IMR-90 (cell line): ENCODE results near the gene SLF2.

Experiments used
- CEBPB ChIP-seq: IDR thresholded peaks from 2 replicates; pipeline ENCODE4 v1.6.1; 2012; ENCODE audit warnings: low read depth, low read length, improper control_type of control experiment
- MAFK ChIP-seq: IDR thresholded peaks from 2 replicates; pipeline ENCODE4 v1.6.1; 2012; ENCODE audit warnings: low read depth, low read length, improper control_type of control experiment
- POLR2A ChIP-seq: IDR thresholded peaks from 2 replicates; pipeline ENCODE4 v1.6.1; 2012; ENCODE audit warnings: mild to moderate bottlenecking, low read depth, low read length
- TF ChIP-seq, protein P1 (sequence below): conservative IDR thresholded peaks from 2 replicates; pipeline ENCODE4 v1.5.1; 2012; ENCODE audit warnings: mild to moderate bottlenecking, low read depth, low read length, improper control_type of control experiment
- TF ChIP-seq, protein P2 (sequence below): fragments of 150-350 bp; IDR thresholded peaks from 2 replicates; pipeline ENCODE4 v1.6.1; 2016; ENCODE audit warnings: low read depth, mild to moderate bottlenecking, low read length, moderate library complexity, borderline replicate concordance
- TF ChIP-seq, protein P3 (sequence below): fragments of 150-350 bp; IDR thresholded peaks from 2 replicates; pipeline ENCODE4 v1.6.1; 2017; ENCODE audit warnings: mild to moderate bottlenecking, antibody characterized with exemption, low read length, low read depth

DNA sequence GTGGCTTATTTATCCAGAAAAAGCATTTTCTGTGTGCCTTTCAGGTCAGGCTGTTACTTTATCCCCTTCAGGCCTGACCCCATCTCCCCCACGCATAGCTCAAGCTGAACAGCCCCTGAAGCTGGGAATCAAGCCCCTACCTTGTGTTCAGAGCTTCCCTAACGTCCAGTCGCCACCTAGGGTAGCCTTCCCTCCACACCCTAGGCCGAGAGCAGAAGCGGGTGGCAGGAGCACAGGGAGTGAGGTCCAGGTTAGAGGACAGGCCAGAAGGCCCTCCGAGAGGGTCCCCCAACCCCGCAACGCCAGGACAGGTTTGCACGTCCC, 56.1 kb downstream of the SLF2 start:
- TF ChIP-seq, protein P1, sequence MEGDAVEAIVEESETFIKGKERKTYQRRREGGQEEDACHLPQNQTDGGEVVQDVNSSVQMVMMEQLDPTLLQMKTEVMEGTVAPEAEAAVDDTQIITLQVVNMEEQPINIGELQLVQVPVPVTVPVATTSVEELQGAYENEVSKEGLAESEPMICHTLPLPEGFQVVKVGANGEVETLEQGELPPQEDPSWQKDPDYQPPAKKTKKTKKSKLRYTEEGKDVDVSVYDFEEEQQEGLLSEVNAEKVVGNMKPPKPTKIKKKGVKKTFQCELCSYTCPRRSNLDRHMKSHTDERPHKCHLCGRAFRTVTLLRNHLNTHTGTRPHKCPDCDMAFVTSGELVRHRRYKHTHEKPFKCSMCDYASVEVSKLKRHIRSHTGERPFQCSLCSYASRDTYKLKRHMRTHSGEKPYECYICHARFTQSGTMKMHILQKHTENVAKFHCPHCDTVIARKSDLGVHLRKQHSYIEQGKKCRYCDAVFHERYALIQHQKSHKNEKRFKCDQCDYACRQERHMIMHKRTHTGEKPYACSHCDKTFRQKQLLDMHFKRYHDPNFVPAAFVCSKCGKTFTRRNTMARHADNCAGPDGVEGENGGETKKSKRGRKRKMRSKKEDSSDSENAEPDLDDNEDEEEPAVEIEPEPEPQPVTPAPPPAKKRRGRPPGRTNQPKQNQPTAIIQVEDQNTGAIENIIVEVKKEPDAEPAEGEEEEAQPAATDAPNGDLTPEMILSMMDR = no peak
- TF ChIP-seq POLR2A = no peak
- TF ChIP-seq, protein P2, sequence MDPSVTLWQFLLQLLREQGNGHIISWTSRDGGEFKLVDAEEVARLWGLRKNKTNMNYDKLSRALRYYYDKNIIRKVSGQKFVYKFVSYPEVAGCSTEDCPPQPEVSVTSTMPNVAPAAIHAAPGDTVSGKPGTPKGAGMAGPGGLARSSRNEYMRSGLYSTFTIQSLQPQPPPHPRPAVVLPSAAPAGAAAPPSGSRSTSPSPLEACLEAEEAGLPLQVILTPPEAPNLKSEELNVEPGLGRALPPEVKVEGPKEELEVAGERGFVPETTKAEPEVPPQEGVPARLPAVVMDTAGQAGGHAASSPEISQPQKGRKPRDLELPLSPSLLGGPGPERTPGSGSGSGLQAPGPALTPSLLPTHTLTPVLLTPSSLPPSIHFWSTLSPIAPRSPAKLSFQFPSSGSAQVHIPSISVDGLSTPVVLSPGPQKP = no peak
- TF ChIP-seq MAFK = no peak
- no peak for TF ChIP-seq CEBPB
- TF ChIP-seq, protein P3, sequence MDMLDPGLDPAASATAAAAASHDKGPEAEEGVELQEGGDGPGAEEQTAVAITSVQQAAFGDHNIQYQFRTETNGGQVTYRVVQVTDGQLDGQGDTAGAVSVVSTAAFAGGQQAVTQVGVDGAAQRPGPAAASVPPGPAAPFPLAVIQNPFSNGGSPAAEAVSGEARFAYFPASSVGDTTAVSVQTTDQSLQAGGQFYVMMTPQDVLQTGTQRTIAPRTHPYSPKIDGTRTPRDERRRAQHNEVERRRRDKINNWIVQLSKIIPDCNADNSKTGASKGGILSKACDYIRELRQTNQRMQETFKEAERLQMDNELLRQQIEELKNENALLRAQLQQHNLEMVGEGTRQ = no peak
